Endothelial cell of umbilical vein (primary cell): ENCODE results near the gene STIMATE.

ENCODE experiments used
- CTCF ChIP-seq, 2 donors: IDR thresholded peaks; 1 replicate in 1 of 2; 2 replicates in 1 of 2; pipeline ENCODE4 v1.5.1; 2011; ENCODE audit warnings: low read length in 2 of 2, mild to moderate bottlenecking in 2 of 2, moderate library complexity in 2 of 2, control low read depth in 1 of 2, inconsistent platforms in 1 of 2, low read depth in 1 of 2; ENCODE audit not compliant: insufficient read depth in 1 of 2; ENCODE audit errors: extremely low read depth in 1 of 2
- EZH2 ChIP-seq: IDR thresholded peaks from 2 replicates; pipeline ENCODE4 v1.6.1; 2012; ENCODE audit warnings: borderline replicate concordance, low read depth, mild to moderate bottlenecking, moderate library complexity, low read length, inconsistent platforms; ENCODE audit not compliant: severe bottlenecking
- JUN ChIP-seq: IDR thresholded peaks from 2 replicates; pipeline ENCODE4 v1.6.1; 2011; ENCODE audit warnings: borderline replicate concordance, low read depth; ENCODE audit not compliant: insufficient read length, insufficient read depth
- MAX ChIP-seq: IDR thresholded peaks from 2 replicates; pipeline ENCODE4 v1.6.1; 2011; ENCODE audit not compliant: insufficient read depth, insufficient read length
- POLR2A ChIP-seq: IDR thresholded peaks from 2 replicates; pipeline ENCODE4 v1.6.1; 2012; ENCODE audit warnings: low read depth, mild to moderate bottlenecking, control low read depth, low read length
- POLR2AphosphoS5 ChIP-seq: IDR thresholded peaks from 2 replicates; pipeline ENCODE4 v1.6.1; 2012; ENCODE audit warnings: low read depth, mild to moderate bottlenecking, control low read depth, low read length, moderate library complexity; ENCODE audit not compliant: insufficient read depth

- no peak for TF ChIP-seq POLR2A
- TF ChIP-seq CTCF (IDR thresholded peaks at IDR 0.05; ENCODE audit: extremely low read depth in 1 of 2, insufficient read depth in 1 of 2, low read depth in 1 of 2, low read length in 2 of 2) = no peak
- no peak for TF ChIP-seq EZH2
- TF ChIP-seq POLR2AphosphoS5 = no peak
- no peak for TF ChIP-seq JUN
- TF ChIP-seq MAX = no peak
Observed at GRCh38 chr3:52810923-52811322, 86.4 kb downstream of the STIMATE start.
